T-cell (primary cell): Measurements from ENCODE around the gene PERM1. TPM values are rescaled to one million over a fixed set of nuclear protein-coding genes. Genes with fewer than 3 reads are reported as not detected.

Experiments
- ATAC-seq, 4 experiments: fragments of 200-7000 bp in 3 of 4; fragments of 150-1000 bp in 1 of 4; cut with Tn5 transposase; replicated peaks in 1 of 4; 1 replicate in 3 of 4; 2 replicates in 1 of 4; pipeline ENCODE4 v1.10.0; 2021; ENCODE audit warnings: moderate library complexity in 3 of 4, mild to moderate bottlenecking in 2 of 4, moderate number of reproducible peaks in 1 of 4
- CTCF ChIA-PET, 2 donors: fragments of 300-600 bp; sonication (Branson Sonifier 250); formaldehyde crosslinking; loops; one replicate each; lab custom pipeline; 2022; ENCODE audit warnings: antibody characterized with exemption in 2 of 2; lab: Charles Lee
- POLR2A ChIA-PET, 2 donors: fragments of 300-600 bp; sonication (Branson Sonifier 250); formaldehyde crosslinking; loops; one replicate each; lab custom pipeline; 2022; ENCODE audit warnings: antibody characterized with exemption in 2 of 2; lab: Charles Lee
- DNase-seq, 35 experiments: peaks; one replicate each; pipeline versions ENCODE4 v3.0.0 to v3.0.0-alpha.2; 2013 to 2023
- H3K27ac ChIP-seq: one replicate; pipeline ENCODE4 v1.5.1; 2013; ENCODE audit warnings: low read length
- H3K27me3 ChIP-seq, 2 experiments: replicated peaks in 1 of 2; 1 replicate in 1 of 2; 2 replicates in 1 of 2; pipeline versions ENCODE4 v1.6.1 to v1.7.0; 2013; ENCODE audit warnings: low read length in 1 of 2, mixed read lengths in 1 of 2; ENCODE audit not compliant: control insufficient read depth in 2 of 2, insufficient read depth in 2 of 2; ENCODE audit errors: extremely low read depth in 1 of 2
- H3K36me3 ChIP-seq, 2 donors: 1 replicate in 1 of 2; 2 replicates in 1 of 2; pipeline versions ENCODE4 v1.6.1 to v1.7.0; 2013; ENCODE audit warnings: low read length in 1 of 2; ENCODE audit not compliant: control insufficient read depth in 2 of 2, insufficient read depth in 1 of 2; ENCODE audit errors: extremely low read depth in 1 of 2
- H3K4me1 ChIP-seq, 2 experiments: 1 replicate in 1 of 2; 2 replicates in 1 of 2; pipeline versions ENCODE4 v1.6.1 to v1.7.0; 2013; ENCODE audit warnings: low read length in 2 of 2, mixed read lengths in 1 of 2; ENCODE audit not compliant: insufficient read depth in 2 of 2, control insufficient read depth in 1 of 2; ENCODE audit errors: extremely low read depth in 1 of 2
- H3K4me3 ChIP-seq, 2 donors: 1 replicate in 1 of 2; 2 replicates in 1 of 2; pipeline versions ENCODE4 v1.5.1 to v1.7.0; 2013; ENCODE audit warnings: mild to moderate bottlenecking in 2 of 2, low read length in 1 of 2, moderate library complexity in 1 of 2; ENCODE audit not compliant: control insufficient read depth in 1 of 2; ENCODE audit errors: extremely low read depth in 1 of 2
- H3K9me3 ChIP-seq: 2 replicates; pipeline ENCODE4 v1.7.0; 2013
- H3K27ac Mint-ChIP-seq, 2 donors: one replicate each; pipeline ENCODE4 v1.8.0; 2020 to 2021; ENCODE audit warnings: mild to moderate bottlenecking in 2 of 2, mixed read lengths in 2 of 2
- H3K27me3 Mint-ChIP-seq, 2 donors: one replicate each; pipeline ENCODE4 v1.8.0; 2021 to 2022; ENCODE audit warnings: mixed read lengths in 2 of 2
- H3K36me3 Mint-ChIP-seq: one replicate; pipeline ENCODE4 v1.8.0; 2021; ENCODE audit warnings: mixed read lengths
- H3K4me1 Mint-ChIP-seq, 3 donors: one replicate each; pipeline ENCODE4 v1.8.0; 2020 to 2022; ENCODE audit warnings: mixed read lengths in 3 of 3, mild to moderate bottlenecking in 1 of 3
- H3K4me3 Mint-ChIP-seq, 3 donors: one replicate each; pipeline ENCODE4 v1.8.0; 2020 to 2022; ENCODE audit warnings: mild to moderate bottlenecking in 3 of 3, mixed read lengths in 3 of 3, moderate library complexity in 3 of 3
- H3K9me3 Mint-ChIP-seq, 3 donors: one replicate each; pipeline ENCODE4 v1.8.0; 2020 to 2022; ENCODE audit warnings: mixed read lengths in 3 of 3
- WGBS: methylation state at CpG from one replicate; pipeline ENCODE4 v1.1.5; 2013; ENCODE audit warnings: missing lambda C conversion rate; ENCODE audit not compliant: insufficient coverage; 5-methylcytosine and 5-hydroxymethylcytosine counted together
- total RNA-seq, 35 experiments: library from RNA in 6 of 35; stranded (reverse) in 6 of 35; fragments of 120-200 nt in 1 of 35; gene quantifications; one replicate each; pipeline versions ENCODE4 v1.2.1 to v1.2.4 and lab custom pipeline; 2013 to 2026

Gene PERM1
- total RNA-seq, 5 donors from 2014 or later (not counting 1 experiment from before 2014, with no cell fraction given) = not detected

DNA sequence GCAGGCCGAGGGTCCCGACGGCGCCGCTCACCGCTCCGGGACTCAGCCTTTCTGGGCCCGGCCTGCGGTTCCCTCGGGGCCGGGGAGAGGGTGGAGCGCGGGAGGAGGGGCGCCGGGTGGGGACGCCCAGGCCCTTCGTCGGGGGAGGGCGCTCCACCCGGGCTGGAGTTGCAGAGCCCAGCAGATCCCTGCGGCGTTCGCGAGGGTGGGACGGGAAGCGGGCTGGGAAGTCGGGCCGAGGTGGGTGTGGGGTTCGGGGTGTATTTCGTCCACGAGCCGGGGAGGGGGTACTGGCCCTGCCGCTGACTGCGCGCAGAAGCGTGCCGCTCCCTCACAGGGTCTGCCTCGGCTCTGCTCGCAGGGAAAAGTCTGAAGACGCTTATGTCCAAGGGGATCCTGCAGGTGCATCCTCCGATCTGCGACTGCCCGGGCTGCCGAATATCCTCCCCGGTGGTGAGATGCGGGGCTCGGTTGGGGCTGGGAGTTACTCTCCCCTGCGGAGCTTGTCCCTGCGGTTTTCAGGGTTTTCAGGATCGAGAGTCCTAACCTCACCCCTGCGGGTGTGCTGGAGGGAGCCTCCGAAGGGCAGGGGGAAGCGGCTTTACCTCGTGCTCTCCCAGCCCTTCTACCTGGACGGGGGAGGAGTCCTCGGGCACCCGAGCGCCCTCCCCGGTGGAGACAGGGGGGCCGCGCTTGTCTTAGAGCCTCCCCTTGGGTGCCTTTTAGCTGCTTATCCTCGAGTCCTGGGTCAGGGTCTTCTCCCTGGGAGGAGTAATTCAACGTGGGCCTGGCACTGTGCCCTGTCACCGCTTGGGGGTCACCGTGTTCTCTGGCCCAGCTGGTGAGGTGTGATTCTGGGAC lies 56.1 kb downstream of the PERM1 start:
- H3K4me3 ChIP-seq = peak overlapping the region in 1 of 2 donors; percentile 32
- ATAC-seq = peak in 2 of 4 experiments; percentile 7 to 25
- ChIA-PET POLR2A (no interaction called here), CTCF (no interaction called here)
- no peaks in the 10 kb centered on the region for H3K36me3 Mint-ChIP-seq
- H3K9me3 Mint-ChIP-seq = no peaks in the 10 kb centered on the region
- no peaks in the 10 kb centered on the region for H3K9me3 ChIP-seq
- H3K4me1 ChIP-seq = peaks cover 7 to 36% of the 10 kb centered on the region in 2 experiments
- H3K27ac ChIP-seq = no peak overlapping the region
- peaks cover 18 to 49% of the 10 kb centered on the region in 2 donors for H3K27me3 Mint-ChIP-seq
- H3K36me3 ChIP-seq = no peaks in the 10 kb centered on the region
- DNase-seq = no peak
- 10% methylated on average over 42 of the region's 65 CpGs for WGBS
- no peak overlapping the region for H3K27ac Mint-ChIP-seq
- peaks cover 7 to 24% (median 13%) of the 10 kb centered on the region in 3 donors for H3K4me1 Mint-ChIP-seq
- peak overlapping the region; percentile 47 to 70 (median 58) for H3K4me3 Mint-ChIP-seq
- peaks cover 6 to 71% of the 10 kb centered on the region in 2 experiments for H3K27me3 ChIP-seq

Other genes with a start within 250 kb of the PERM1 start
- gene SAMD11, start 58.2 kb downstream of the PERM1 start, total RNA-seq = under 1 TPM in 3 of 5 donors, not detected in 2; 0.32 to 0.70 (median 0.53) TPM
- gene NOC2L, start 22.8 kb downstream of the PERM1 start, total RNA-seq = 10 to 100 TPM; 58.7 to 92.2 (median 83.4) TPM
- 10 to 100 TPM; 17.5 to 45.3 (median 37.1) TPM for gene KLHL17, start 21.5 kb downstream of the PERM1 start, total RNA-seq
- gene PLEKHN1, start 15.6 kb downstream of the PERM1 start, total RNA-seq = 1 to 10 TPM in 4 of 5 donors, under 1 TPM in 1; 0.30 to 9.9 (median 7.3) TPM
- 10 to 100 TPM in 1 of 5 donors, 1 to 10 TPM in 4; 1.5 to 11.9 (median 2.6) TPM for gene HES4, start 18.0 kb upstream of the PERM1 start, total RNA-seq
- 10 to 100 TPM; 29.1 to 69.8 (median 48.5) TPM for gene ISG15, start 31.4 kb upstream of the PERM1 start, total RNA-seq
- gene AGRN, start 38.0 kb upstream of the PERM1 start, total RNA-seq = 10 to 100 TPM in 2 of 5 donors, 1 to 10 TPM in 3; 6.0 to 16.3 (median 9.9) TPM
- not detected for gene RNF223, start 92.2 kb upstream of the PERM1 start, total RNA-seq
- 10 to 100 TPM; 20.4 to 37.7 (median 22.5) TPM for gene C1orf159, start 134.0 kb upstream of the PERM1 start, total RNA-seq
- 1 to 10 TPM in 1 of 5 donors, under 1 TPM in 3, not detected in 1; 0.26 to 1.0 (median 0.47) TPM for gene TTLL10, start 191.8 kb upstream of the PERM1 start, total RNA-seq
- gene TNFRSF18, start 224.5 kb upstream of the PERM1 start, total RNA-seq = 10 to 100 TPM in 4 of 5 donors, 1 to 10 TPM in 1; 6.4 to 20.5 (median 13.3) TPM
- 10 to 100 TPM; 15.1 to 35.4 (median 17.8) TPM for gene TNFRSF4, start 232.1 kb upstream of the PERM1 start, total RNA-seq
- gene SDF4, start 249.9 kb upstream of the PERM1 start, total RNA-seq = 100 to 1,000 TPM in 4 of 5 donors, 10 to 100 TPM in 1; 98.6 to 151 (median 141) TPM